DND-41 (cell line): ENCODE results near the gene DOCK7.

Experiments used
- EZH2 ChIP-seq: IDR thresholded peaks from 3 replicates; pipeline ENCODE4 v1.6.1; 2012; ENCODE audit warnings: borderline replicate concordance, low read depth, mild to moderate bottlenecking, moderate library complexity, low read length, inconsistent platforms; ENCODE audit not compliant: severe bottlenecking
- TF ChIP-seq, protein P1 (sequence below): IDR thresholded peaks from 2 replicates; pipeline ENCODE4 v1.5.1; 2012; ENCODE audit warnings: borderline replicate concordance, low read length, moderate library complexity, mild to moderate bottlenecking; ENCODE audit not compliant: poor library complexity, severe bottlenecking; ENCODE audit errors: extremely low read depth

DNA sequence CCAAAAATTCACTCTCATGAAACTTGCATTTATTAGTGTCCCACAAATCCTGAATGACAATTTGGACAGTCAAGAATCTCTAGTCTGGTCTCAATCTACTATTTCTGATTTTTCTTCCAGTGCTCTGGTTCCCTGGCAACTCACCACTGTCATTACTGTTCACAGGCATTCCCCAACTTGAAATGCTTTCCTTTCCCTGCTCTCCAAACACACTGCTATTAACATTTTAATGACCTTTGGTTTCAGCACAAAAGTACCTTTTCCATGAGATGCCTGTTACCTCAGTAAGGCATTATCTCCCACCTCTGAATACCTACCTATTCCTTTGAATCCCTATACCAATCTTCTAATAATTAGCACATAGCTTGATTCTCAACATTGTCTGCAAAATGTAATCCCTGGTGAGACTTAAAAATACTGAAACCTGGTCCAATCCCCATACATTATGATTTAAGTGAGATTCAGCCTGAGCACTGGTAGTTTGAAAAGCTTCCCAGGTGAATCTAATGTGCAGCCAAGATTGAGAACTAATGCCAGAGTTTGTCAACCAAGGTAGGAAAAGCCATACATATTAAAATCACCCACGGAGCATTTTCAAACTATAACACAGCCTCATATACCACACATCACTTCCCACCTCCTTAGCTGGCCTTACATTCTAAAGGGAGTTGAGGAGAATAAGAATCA, 102.6 kb downstream of the DOCK7 start:
- TF ChIP-seq, protein P1, sequence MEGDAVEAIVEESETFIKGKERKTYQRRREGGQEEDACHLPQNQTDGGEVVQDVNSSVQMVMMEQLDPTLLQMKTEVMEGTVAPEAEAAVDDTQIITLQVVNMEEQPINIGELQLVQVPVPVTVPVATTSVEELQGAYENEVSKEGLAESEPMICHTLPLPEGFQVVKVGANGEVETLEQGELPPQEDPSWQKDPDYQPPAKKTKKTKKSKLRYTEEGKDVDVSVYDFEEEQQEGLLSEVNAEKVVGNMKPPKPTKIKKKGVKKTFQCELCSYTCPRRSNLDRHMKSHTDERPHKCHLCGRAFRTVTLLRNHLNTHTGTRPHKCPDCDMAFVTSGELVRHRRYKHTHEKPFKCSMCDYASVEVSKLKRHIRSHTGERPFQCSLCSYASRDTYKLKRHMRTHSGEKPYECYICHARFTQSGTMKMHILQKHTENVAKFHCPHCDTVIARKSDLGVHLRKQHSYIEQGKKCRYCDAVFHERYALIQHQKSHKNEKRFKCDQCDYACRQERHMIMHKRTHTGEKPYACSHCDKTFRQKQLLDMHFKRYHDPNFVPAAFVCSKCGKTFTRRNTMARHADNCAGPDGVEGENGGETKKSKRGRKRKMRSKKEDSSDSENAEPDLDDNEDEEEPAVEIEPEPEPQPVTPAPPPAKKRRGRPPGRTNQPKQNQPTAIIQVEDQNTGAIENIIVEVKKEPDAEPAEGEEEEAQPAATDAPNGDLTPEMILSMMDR = no peak
- TF ChIP-seq EZH2 = no peak
